Neural progenitor cell (in vitro differentiated cells): ENCODE results near the gene LIN7B. TPM values are rescaled to one million over a fixed set of nuclear protein-coding genes. Genes with fewer than 3 reads are reported as not detected.

ENCODE experiments used
- DNase-seq: peaks from one replicate; pipeline ENCODE4 v3.0.0-alpha.2; 2016; ENCODE audit warnings: low spot score
- H2AFZ ChIP-seq: fragments of 200-600 bp; sonication (generic); replicated peaks from 2 replicates; pipeline ENCODE4 v1.6.1; 2016; ENCODE audit warnings: antibody characterized with exemption
- H3F3A ChIP-seq: fragments of 200-600 bp; sonication (generic); 2 replicates; pipeline ENCODE4 v1.6.1; 2016; ENCODE audit warnings: antibody characterized with exemption, low read depth
- H3K27ac ChIP-seq: fragments of 200-600 bp; sonication (generic); 2 replicates; pipeline ENCODE4 v1.5.1; 2016; ENCODE audit warnings: mild to moderate bottlenecking
- H3K27me3 ChIP-seq: fragments of 200-600 bp; sonication (generic); 2 replicates; pipeline ENCODE4 v1.6.1; 2016; ENCODE audit warnings: mild to moderate bottlenecking, moderate library complexity
- H3K36me3 ChIP-seq: fragments of 200-600 bp; sonication (generic); 2 replicates; pipeline ENCODE4 v1.5.1; 2016
- H3K4me1 ChIP-seq: fragments of 200-600 bp; sonication (generic); 2 replicates; pipeline ENCODE4 v1.6.1; 2016; ENCODE audit warnings: mixed run types
- H3K4me2 ChIP-seq: fragments of 200-600 bp; sonication (generic); 2 replicates; pipeline ENCODE4 v1.6.1; 2016
- H3K4me3 ChIP-seq: fragments of 200-600 bp; sonication (generic); 2 replicates; pipeline ENCODE4 v1.5.1; 2016
- H3K79me2 ChIP-seq: fragments of 200-600 bp; sonication (generic); 2 replicates; pipeline ENCODE4 v1.6.1; 2016; ENCODE audit warnings: low read depth
- H3K9ac ChIP-seq: fragments of 200-600 bp; sonication (generic); 2 replicates; pipeline ENCODE4 v1.6.1; 2016
- H3K9me3 ChIP-seq: fragments of 200-600 bp; sonication (generic); 2 replicates; pipeline ENCODE4 v1.5.1; 2016; ENCODE audit warnings: low read depth
- H4K20me1 ChIP-seq: fragments of 200-600 bp; sonication (generic); 2 replicates; pipeline ENCODE4 v1.6.1; 2016; ENCODE audit warnings: low read depth
- H3K27ac Mint-ChIP-seq: 3 replicates; pipeline ENCODE4 v1.8.0; 2021; ENCODE audit warnings: mixed read lengths
- H3K27me3 Mint-ChIP-seq: 2 replicates; pipeline ENCODE4 v1.8.0; 2022; ENCODE audit warnings: low read depth, mild to moderate bottlenecking, inconsistent platforms, moderate library complexity, mixed read lengths; ENCODE audit not compliant: insufficient read depth
- H3K36me3 Mint-ChIP-seq: 3 replicates; pipeline ENCODE4 v1.8.0; 2021; ENCODE audit warnings: mixed read lengths
- H3K4me1 Mint-ChIP-seq: 3 replicates; pipeline ENCODE4 v1.8.0; 2021; ENCODE audit warnings: mixed read lengths
- H3K4me3 Mint-ChIP-seq: 3 replicates; pipeline ENCODE4 v1.8.0; 2021; ENCODE audit warnings: mild to moderate bottlenecking, moderate library complexity, mixed read lengths
- H3K9me3 Mint-ChIP-seq: 3 replicates; pipeline ENCODE4 v1.8.0; 2020; ENCODE audit warnings: mixed read lengths
- EZH2 ChIP-seq: fragments of 200-600 bp; sonication (generic); IDR thresholded peaks from 2 replicates; pipeline ENCODE4 v1.6.1; 2017; ENCODE audit warnings: antibody characterized with exemption, mild to moderate bottlenecking, moderate library complexity
- EZH2phosphoT487 ChIP-seq: fragments of 200-600 bp; sonication (generic); IDR thresholded peaks from 2 replicates; pipeline ENCODE4 v1.6.1; 2017; ENCODE audit warnings: antibody characterized with exemption
- total RNA-seq: library from RNA; depleted of rRNA; stranded (reverse); fragments of >200 nt; gene quantifications from 2 replicates; pipeline ENCODE4 v1.2.3, GENCODE V29; 2015; ENCODE audit warnings: low replicate concordance
- TF ChIP-seq, protein P1 (sequence below): fragments of 200-600 bp; sonication (generic); IDR thresholded peaks from 2 replicates; pipeline ENCODE4 v1.5.1; 2017; ENCODE audit warnings: antibody characterized with exemption, mild to moderate bottlenecking

The LIN7B gene
- total RNA-seq, 1 donor from 2014 or later, result 9.7 TPM

DNA sequence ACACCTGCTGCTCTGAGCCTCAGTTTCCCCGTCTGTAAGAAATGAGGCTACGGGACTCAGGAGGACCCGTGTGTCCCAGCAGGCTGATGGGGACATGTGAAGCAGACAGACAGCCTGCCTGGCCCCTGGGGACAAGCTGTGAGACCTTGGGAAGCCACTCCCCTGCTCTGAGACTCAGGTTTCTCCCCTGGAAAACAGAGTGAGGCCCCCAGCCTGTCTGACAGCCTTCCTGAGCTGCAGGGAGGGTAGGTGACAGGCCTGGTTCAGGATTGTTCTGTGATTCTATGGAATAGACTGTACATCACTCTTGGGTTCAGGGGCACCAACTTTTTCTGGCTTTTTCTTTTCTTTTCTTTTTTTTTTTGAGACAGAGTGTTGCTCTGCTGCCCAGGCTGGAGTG, 46.6 kb upstream of the LIN7B start:
- Histone ChIP-seq H3F3A (peaks cover 26% of the 10 kb centered on the region), H3K27ac (no peak overlapping the region), H3K36me3 (no peaks in the 10 kb centered on the region), H3K79me2 (no peaks in the 10 kb centered on the region), H3K4me3 (no peak overlapping the region), H2AFZ (no peak overlapping the region), H3K4me1 (peaks cover 19% of the 10 kb centered on the region), H3K4me2 (no peak overlapping the region), H3K9me3 (no peaks in the 10 kb centered on the region), H4K20me1 (no peaks in the 10 kb centered on the region), H3K9ac (no peak overlapping the region), H3K27me3 (peaks cover 97% of the 10 kb centered on the region)
- peaks cover 24% of the 10 kb centered on the region for H3K4me1 Mint-ChIP-seq
- TF ChIP-seq EZH2phosphoT487, result no peak
- TF ChIP-seq, protein P1, sequence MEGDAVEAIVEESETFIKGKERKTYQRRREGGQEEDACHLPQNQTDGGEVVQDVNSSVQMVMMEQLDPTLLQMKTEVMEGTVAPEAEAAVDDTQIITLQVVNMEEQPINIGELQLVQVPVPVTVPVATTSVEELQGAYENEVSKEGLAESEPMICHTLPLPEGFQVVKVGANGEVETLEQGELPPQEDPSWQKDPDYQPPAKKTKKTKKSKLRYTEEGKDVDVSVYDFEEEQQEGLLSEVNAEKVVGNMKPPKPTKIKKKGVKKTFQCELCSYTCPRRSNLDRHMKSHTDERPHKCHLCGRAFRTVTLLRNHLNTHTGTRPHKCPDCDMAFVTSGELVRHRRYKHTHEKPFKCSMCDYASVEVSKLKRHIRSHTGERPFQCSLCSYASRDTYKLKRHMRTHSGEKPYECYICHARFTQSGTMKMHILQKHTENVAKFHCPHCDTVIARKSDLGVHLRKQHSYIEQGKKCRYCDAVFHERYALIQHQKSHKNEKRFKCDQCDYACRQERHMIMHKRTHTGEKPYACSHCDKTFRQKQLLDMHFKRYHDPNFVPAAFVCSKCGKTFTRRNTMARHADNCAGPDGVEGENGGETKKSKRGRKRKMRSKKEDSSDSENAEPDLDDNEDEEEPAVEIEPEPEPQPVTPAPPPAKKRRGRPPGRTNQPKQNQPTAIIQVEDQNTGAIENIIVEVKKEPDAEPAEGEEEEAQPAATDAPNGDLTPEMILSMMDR, result no peak
- no peak for TF ChIP-seq EZH2
- no peak for DNase-seq
- peaks cover 41% of the 10 kb centered on the region for H3K27me3 Mint-ChIP-seq
- peaks cover 15% of the 10 kb centered on the region for H3K9me3 Mint-ChIP-seq
- peaks cover 9% of the 10 kb centered on the region for H3K36me3 Mint-ChIP-seq
- H3K27ac Mint-ChIP-seq, result no peak overlapping the region
- no peak overlapping the region for H3K4me3 Mint-ChIP-seq

DNA sequence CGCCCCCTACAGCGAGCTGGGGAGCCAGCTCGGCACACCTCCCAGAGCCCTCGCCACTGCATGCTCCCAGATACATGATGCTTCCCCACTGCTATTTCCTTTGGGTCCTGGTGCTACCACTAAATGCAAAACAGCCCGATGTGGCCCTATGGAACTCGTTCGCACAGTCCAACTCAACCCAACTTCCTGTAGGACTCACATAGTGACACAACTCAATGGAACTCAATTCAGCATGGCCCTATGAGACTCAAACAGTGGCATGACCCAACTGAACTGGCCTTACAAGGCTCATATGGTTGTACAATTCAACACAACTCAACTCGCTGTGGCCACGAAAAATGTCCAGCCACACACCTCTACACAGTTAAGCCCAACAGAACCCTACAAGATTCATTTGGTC, 45.1 kb upstream of the LIN7B start:
- Mint-ChIP-seq H3K27ac (no peak overlapping the region), H3K4me1 (peaks cover 23% of the 10 kb centered on the region), H3K36me3 (peaks cover 9% of the 10 kb centered on the region), H3K9me3 (peaks cover 17% of the 10 kb centered on the region), H3K27me3 (peaks cover 55% of the 10 kb centered on the region), H3K4me3 (no peak overlapping the region)
- Histone ChIP-seq H3K4me1 (peaks cover 18% of the 10 kb centered on the region), H3K4me2 (no peak overlapping the region), H3K36me3 (no peaks in the 10 kb centered on the region), H4K20me1 (peaks cover 9% of the 10 kb centered on the region), H3K9ac (no peak overlapping the region), H3K9me3 (no peaks in the 10 kb centered on the region), H3K4me3 (no peak overlapping the region), H3F3A (peaks cover 28% of the 10 kb centered on the region), H3K79me2 (no peaks in the 10 kb centered on the region), H3K27me3 (peaks cover 100% of the 10 kb centered on the region), H3K27ac (no peak overlapping the region), H2AFZ (no peak overlapping the region)
- no peak for DNase-seq
- no peak for TF ChIP-seq EZH2phosphoT487
- no peak for TF ChIP-seq EZH2

DNA sequence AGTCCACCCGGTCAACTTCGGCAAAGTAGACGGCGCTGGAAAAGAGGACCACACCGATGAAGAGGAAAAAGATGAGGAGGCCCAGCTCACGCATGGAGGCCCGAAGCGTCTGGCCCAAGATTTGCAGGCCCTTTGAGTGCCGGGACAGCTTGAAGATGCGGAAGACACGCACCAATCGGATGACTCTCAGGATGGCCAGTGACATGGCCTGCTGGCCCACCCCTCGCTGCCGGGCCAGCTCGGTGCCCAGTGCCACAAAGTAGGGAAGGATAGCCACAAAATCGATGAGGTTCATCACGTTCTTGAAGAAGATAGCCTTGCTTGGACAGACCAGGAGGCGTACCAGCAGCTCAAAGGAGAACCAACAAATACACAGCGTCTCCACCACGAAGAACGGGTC, 43.8 kb upstream of the LIN7B start:
- no peak overlapping the region for H3K27ac Mint-ChIP-seq
- H3K27me3 Mint-ChIP-seq, result peaks cover 67% of the 10 kb centered on the region
- H3K36me3 ChIP-seq, result no peaks in the 10 kb centered on the region
- H3K36me3 Mint-ChIP-seq, result peaks cover 9% of the 10 kb centered on the region
- no peak overlapping the region for H3K4me3 ChIP-seq
- H2AFZ ChIP-seq, result no peak overlapping the region
- H3K4me2 ChIP-seq, result no peak overlapping the region
- peaks cover 14% of the 10 kb centered on the region for H4K20me1 ChIP-seq
- TF ChIP-seq, protein P1, result no peak
- TF ChIP-seq EZH2 (no peak), EZH2phosphoT487 (no peak)
- no peak overlapping the region for H3K9ac ChIP-seq
- no peaks in the 10 kb centered on the region for H3K79me2 ChIP-seq
- H3K27me3 ChIP-seq, result peaks cover 97% of the 10 kb centered on the region
- no peak for DNase-seq
- H3K4me3 Mint-ChIP-seq, result peak overlapping the region; percentile 11
- peaks cover 8% of the 10 kb centered on the region for H3K4me1 ChIP-seq
- H3K9me3 ChIP-seq, result no peaks in the 10 kb centered on the region
- peaks cover 21% of the 10 kb centered on the region for H3F3A ChIP-seq
- H3K4me1 Mint-ChIP-seq, result peaks cover 21% of the 10 kb centered on the region
- no peak overlapping the region for H3K27ac ChIP-seq
- peaks cover 17% of the 10 kb centered on the region for H3K9me3 Mint-ChIP-seq

DNA sequence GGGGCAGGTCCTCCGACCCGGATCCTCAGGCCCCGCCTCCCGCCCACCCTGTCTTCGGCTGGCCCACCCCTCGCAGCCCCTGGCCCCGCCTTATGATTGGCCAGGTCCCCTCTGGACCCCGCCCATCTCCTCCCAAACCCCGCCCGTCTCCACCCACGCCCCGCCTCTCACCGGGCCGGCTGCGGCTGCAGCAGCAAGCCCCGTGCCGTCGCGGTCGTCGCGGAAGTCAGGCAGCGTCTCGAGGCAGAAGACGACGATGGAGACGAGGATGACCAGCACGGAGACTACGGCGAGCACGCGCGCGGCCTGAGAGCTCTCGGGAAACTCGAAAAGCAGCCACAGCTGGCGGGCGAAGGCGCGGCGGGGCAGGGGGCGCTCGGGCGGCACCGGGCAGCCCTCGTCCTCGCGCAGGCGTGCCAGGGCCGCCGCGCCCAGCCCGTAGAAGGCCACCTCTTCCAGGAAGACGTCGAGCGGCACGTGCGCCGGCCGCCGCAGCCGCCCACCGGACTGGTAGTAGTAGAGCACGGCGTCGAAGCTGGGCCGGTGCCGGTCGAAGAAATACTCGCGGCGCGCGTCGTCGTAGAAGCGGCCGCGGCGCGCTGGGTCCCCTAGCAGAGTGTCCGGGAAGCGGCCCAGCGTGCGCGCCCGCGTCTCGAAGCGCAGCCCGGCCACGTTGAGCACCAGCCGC, 42.2 kb upstream of the LIN7B start:
- H3K79me2 ChIP-seq, result no peaks in the 10 kb centered on the region
- no peaks in the 10 kb centered on the region for H3K9me3 ChIP-seq
- peaks cover 17% of the 10 kb centered on the region for H3K9me3 Mint-ChIP-seq
- H3K27me3 Mint-ChIP-seq, result peaks cover 68% of the 10 kb centered on the region
- H3K27ac Mint-ChIP-seq, result no peak overlapping the region
- H3K4me1 Mint-ChIP-seq, result peaks cover 7% of the 10 kb centered on the region
- H3K36me3 Mint-ChIP-seq, result peaks cover 9% of the 10 kb centered on the region
- H2AFZ ChIP-seq, result peak overlapping the region; percentile 72
- H3K27ac ChIP-seq, result no peak overlapping the region
- H3K4me3 ChIP-seq, result peak overlapping the region; percentile 21
- peaks cover 81% of the 10 kb centered on the region for H3K27me3 ChIP-seq
- no peak overlapping the region for H3K9ac ChIP-seq
- no peaks in the 10 kb centered on the region for H3K36me3 ChIP-seq
- H3F3A ChIP-seq, result peaks cover 16% of the 10 kb centered on the region
- peak overlapping the region; percentile 76 for H3K4me3 Mint-ChIP-seq
- H3K4me1 ChIP-seq, result no peaks in the 10 kb centered on the region
- H4K20me1 ChIP-seq, result peaks cover 14% of the 10 kb centered on the region
- no peak for TF ChIP-seq EZH2phosphoT487
- TF ChIP-seq EZH2, result peak; percentile 73
- TF ChIP-seq, protein P1, result no peak
- H3K4me2 ChIP-seq, result peak overlapping the region; percentile 54
- DNase-seq, result peak; percentile 83
